ENCODE measurements around the gene PCBP1.
"Not testable (repeated sequence)": the region's sequence is repeated elsewhere in the genome, so short reads cannot be mapped to it uniquely, and the experiment has no call there.

PCBP1 gene

GRCh38 chr2:70086838-70087701 is at the start of gene PCBP1:
PCBP1 (plus strand) TSS chr2:70087477; CDS start chr2:70087744, 267 bp downstream.
- peak; percentile 95 for DNase-seq

DNA sequence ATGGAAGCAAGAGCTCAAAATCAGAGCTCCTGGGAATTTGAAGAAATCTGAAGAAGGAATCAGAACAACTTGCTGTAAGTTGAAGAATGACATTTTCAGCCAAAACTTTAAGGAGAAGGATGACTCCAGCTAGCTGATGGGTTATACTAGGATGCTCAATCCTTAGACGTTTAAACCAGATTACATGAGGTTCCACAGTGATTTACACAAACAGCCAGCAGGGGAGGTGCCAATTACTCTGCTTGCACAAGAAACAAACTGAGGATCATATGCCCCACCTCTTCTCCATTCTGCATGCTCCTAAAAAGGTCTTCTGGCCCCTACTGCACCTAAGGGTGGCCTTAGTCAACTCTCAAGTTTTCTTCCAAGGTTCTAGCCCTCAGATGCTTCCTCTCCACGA is 47.9 kb upstream of the PCBP1 start:
- no peak for DNase-seq

DNA sequence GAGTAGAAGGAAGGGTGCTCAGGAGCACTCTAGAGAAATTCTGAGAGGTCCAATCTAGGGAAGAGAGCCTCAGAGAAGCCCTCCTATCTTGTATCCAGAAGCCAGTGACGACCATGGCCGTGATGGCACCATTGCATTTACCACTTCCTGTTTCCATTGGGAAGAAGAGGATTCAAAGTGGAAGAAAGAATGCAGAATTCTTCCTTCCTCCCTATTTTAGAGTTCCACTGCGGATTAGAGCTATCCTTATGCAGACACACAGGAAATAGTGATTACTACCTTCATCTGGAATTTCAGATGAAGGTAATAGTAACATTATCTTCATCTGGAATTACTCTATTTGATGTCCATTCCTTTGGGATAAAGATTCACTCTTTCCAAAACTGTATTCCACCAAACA is 45.6 kb upstream of the PCBP1 start:
- no peak for DNase-seq

GRCh38 chr2:70042246-70042645 is 45.0 kb upstream of the PCBP1 start:
- DNase-seq: no peak

GRCh38 chr2:70043252-70043875 is 43.9 kb upstream of the PCBP1 start:
- DNase-seq: peak; percentile 73

GRCh38 chr2:70044290-70045040 is 42.8 kb upstream of the PCBP1 start:
- no peak for DNase-seq

DNA sequence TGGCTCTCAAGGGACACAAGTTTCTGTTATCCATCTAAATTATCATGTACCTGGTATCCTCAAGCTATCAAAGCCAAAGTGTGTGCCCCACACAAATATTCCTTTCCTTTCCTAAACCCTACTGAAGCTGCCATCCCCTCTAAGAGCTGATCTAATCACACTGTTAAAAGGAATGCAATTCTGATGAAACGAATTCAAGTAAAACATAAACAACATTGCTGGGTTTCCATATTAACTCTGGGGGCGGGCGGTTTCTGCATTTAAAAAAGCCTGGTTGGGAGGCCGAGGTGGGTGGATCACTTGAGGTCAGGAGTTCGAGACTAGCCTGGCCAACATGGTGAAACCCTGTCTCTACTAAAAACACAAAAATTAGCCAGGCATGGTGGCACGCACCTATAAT is 41.9 kb upstream of the PCBP1 start:
- DNase-seq: no peak

GRCh38 chr2:70045932-70046331 is 41.3 kb upstream of the PCBP1 start:
- no peak for DNase-seq

DNA sequence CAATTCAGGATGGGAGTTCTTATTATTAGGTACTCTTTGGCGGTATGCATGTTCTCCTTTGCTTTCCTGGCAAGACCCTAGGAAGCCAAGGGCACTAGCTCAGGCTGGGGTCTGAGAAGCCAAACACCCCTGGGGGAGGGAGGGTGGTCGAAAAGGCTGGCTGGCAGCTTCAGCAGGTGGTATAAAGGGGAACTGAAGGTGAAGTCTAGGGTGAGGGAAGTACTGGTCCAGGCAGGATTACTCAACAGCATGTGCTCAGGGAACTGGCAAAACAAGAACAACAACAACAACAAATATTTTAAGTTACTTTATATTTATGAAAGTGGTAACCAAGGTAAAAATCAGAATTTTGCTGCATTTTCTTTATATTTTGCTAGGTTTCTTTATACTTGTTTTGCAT is 40.7 kb upstream of the PCBP1 start:
- DNase-seq: no peak

DNA sequence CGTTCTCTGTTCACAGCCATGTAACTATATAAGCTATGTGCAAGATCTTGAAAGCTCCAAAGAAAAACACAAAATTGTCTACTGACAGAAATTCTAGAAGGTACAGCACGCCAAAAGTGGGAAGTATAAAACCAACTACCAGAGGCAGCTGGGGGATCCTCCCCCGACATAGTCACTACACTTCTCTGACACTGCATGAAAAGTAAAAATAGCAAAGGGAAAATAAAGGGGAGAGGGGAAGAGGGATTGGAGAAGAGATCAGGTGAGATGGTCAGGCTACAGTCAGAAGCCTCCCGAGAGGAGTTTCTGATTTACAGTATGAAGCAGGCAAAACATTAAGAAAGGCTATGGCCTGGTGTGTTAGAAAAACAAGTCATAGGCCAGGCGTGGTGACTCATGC is 39.8 kb upstream of the PCBP1 start:
- DNase-seq: no peak

DNA sequence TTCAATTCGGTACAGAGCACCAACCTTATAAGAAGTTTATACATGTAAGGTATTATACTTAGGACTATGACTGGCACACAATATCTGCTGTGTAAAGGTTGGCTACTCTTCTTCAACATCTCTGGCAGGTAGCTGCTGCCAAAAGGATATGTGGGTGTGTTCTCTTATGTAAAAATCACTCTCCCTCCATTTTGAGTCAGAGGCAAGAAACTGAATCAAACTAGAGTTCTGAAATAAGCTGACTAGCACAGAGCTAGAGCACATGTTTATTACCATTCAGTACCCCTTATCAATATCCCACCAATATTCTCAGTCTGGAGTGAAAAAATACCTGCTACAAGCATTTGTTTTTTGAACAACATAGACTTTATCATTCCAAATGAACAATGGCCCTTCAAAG is 38.0 kb upstream of the PCBP1 start:
- no peak for DNase-seq

GRCh38 chr2:70050631-70051425 is 36.4 kb upstream of the PCBP1 start:
- no peak for DNase-seq

DNA sequence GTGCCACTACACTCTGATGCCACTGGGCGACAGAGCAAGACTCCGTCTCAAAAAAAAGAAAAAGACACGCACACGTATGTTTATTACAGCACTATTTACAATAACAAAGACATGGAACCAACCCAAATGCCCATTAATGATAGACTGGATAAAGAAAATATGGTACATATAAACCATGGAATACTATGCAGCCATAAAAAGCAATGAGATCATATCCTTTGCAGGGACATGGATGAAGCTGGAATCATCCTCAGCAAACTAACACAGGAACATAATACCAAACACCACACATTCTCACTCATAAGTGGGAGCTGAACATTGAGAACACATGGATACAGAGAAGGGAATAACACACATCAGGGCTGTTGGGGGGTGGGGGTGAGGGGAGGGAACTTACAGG is 32.0 kb upstream of the PCBP1 start:
- DNase-seq: not testable (repeated sequence)

- DNase-seq: no peak
Observed at GRCh38 chr2:70061317-70061716, 26.0 kb upstream of the PCBP1 start.

DNA sequence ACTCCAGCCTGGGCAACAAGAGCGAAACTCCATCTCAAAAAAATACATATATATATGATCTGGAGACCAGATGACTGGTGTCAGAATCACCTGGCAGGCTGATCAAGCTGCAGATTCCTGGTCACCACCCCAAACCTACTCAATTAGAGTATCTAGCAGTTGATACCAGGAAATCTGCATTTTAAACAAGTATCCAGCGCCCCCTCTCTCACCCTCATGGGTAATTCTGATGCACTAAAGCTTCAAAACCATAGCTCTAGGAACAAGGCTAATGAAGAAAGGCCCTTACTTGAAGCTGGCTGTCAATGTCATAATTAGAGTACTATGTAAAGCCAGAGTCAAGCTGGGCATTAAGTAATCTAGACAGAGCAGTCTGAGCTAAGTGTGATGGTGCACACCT is 25.0 kb upstream of the PCBP1 start:
- DNase-seq: no peak

- DNase-seq: no peak
Observed at GRCh38 chr2:70068119-70068518, 19.2 kb upstream of the PCBP1 start.

DNA sequence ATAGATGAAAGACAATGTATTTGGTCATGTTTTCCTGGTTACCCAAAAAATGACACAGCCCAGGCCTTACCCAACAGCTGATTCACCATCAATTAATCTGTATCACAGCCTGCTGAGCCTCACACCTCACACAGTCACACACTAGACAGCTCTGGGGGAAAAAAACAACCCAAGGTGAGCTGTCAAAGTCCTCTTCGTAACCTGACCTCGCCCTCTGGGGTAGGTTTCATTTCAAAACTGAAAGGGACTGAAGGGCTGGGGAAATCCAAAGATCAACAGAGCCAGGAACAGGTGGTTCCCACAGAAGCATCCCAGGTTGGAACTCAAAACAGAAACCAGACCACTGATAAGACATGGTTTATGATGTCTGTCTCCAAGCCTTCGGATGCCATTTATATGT is 18.2 kb upstream of the PCBP1 start:
- peak; percentile 92 for DNase-seq

DNA sequence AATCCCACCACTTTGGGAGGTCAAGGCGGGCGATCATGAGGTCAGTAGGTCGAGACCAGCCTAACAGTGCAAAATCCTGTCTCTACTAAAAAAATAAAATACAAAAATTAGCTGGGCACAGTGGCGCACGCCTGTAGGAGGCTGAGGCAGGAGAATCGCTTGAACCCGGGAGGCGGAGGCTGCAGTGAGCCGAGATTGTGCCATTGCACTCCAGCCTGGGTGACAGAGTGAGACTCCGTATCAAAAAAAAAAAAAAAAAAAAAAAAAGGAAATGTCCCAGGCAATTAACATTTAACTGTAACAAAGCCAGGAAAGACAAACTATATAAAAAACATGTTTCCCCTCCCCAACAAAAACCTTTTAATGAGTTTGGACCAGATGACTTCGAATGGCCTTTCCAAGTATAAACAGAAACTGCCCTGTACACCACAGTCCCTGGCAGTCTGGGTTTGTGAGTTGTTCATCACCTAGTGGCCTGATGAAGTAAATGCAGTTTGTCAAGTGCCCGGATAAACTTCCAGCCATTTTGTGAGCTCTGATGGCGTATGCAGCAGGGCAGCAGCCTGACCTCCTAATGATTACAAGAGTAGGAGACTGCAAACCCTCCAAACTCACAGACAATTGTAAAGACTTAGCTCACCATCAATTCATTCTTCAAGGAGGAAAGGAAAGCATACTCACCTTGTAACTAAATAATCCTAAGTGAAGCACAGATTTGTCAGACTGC is 16.6 kb upstream of the PCBP1 start:
- DNase-seq: peak; percentile 89

- DNase-seq: no peak
Observed at GRCh38 chr2:70073493-70073892, 13.8 kb upstream of the PCBP1 start.

DNA sequence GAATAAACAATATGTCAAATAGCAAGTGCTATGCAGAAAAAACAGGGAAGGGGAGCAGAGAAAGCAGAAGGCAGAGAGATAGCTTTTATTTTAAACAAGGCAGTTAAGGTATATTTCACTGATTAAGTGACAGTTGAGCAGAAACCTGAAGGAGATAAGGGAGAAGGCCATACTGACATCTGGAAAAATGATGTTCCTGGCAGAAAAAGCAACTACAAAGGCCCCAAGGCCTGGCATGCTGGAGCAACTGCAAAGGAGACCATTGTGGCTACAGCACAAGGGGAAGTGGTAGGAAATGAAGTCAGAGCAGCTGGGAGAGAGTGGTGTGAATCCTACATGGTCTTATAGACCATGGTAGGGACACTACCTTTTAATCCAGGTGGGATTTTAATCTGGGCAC is 8.9 kb upstream of the PCBP1 start:
- DNase-seq: no peak

- DNase-seq: no peak
Observed at GRCh38 chr2:70080610-70081200, 6.6 kb upstream of the PCBP1 start.

DNA sequence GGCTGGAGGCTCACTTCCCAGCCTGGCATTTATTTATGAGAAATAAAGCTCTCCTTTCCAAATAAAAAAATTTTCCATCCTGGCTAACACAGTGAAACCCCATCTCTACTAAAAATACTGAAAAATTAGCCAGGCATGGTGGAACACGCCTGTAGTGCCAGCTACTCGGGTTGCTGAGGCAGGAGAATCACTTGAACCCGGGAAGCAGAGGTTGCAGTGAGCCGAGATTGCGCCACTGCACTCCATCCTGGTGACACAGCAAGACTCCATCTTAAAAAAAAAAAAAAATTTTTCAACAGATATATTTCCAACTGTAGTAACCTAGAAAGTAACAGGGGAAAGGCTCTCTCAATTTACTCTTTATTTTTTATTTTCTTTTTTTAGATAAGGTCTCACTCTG is 6.1 kb upstream of the PCBP1 start:
- DNase-seq: no peak

Measured in CD4-positive, alpha-beta T cell treated with Interleukin-21 for 1 hour (primary cell).